ENCODE results near the gene HYCC1. TPM values are rescaled to one million over a fixed set of nuclear protein-coding genes. Genes with fewer than 3 reads are reported as not detected.

Gene HYCC1
- total RNA-seq, 1 experiment from 2014 or later: 126 TPM

DNA sequence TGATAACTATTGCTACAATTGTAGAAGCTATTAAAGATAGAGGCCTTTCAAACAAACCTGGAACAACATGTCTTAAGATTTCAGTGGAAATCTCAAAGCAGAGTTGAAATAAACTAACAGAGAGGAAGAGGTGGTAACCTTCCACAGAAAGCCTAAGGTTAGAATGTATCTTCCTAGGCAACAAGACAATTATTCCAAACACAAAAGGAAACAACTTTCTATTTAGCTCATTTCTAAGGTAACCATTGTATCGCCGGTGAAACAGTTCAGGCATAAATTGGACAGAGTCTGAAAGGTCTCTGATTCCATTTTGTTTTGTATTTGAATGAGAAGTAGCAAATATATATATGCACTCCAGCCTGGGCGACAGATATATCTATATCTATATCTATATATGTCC is 30.7 kb upstream of the HYCC1 start:
- Mint-ChIP-seq H3K9me3 (peaks cover 18 to 23% of the 10 kb centered on the region in 2 experiments), H3K27me3 (ENCODE audit: low read depth) (peaks cover 2% of the 10 kb centered on the region; the same call in 1 of the 2 replicates), H3K4me3 (no peak overlapping the region), H3K4me1 (peaks cover 2% of the 10 kb centered on the region in 2 experiments; a peak in 3 of 4 replicates), H3K27ac (no peak overlapping the region), H3K36me3 (ENCODE audit: insufficient read depth in 1 of 3, low read depth in 3 of 3) (peaks cover 8 to 18% (median 10%) of the 10 kb centered on the region in 3 experiments)
- Histone ChIP-seq H3K4ac (ENCODE audit: low read depth, low read length) (no peak overlapping the region), H3K4me2 (ENCODE audit: insufficient read depth, insufficient read length, low read length) (no peak overlapping the region), H4K8ac (replicated peaks; ENCODE audit: insufficient read length, low read depth, low read length) (no peak overlapping the region), H2BK120ac (ENCODE audit: low read depth, low read length, poor library complexity, severe bottlenecking) (no peak overlapping the region), H4K20me1 (ENCODE audit: control insufficient read depth, insufficient read depth, insufficient read length) (no peaks in the 10 kb centered on the region), H3K23me2 (ENCODE audit: insufficient read length, low read depth, low read length, poor library complexity, severe bottlenecking) (no peaks in the 10 kb centered on the region), H3K23ac (ENCODE audit: insufficient read length, low read depth, low read length) (no peak overlapping the region), H2BK20ac (ENCODE audit: low read depth, low read length, poor library complexity, severe bottlenecking) (no peak overlapping the region), H2BK12ac (ENCODE audit: insufficient read length, low read depth, low read length) (no peak overlapping the region), H3K18ac (ENCODE audit: insufficient read length, low read depth, low read length) (no peak overlapping the region), H4K91ac (ENCODE audit: insufficient read length, low read depth, low read length) (no peak overlapping the region), H3K14ac (ENCODE audit: insufficient read depth, low read length) (no peak overlapping the region), H4K5ac (ENCODE audit: insufficient read length, low read depth, low read length) (no peak overlapping the region), H3K27ac (ENCODE audit: insufficient read length, low read depth, low read length) (no peak overlapping the region), H2BK15ac (ENCODE audit: low read depth, low read length) (no peak overlapping the region), H3K27me3 (ENCODE audit: insufficient read depth, low read length) (no peaks in the 10 kb centered on the region), H3K9me3 (ENCODE audit: control insufficient read depth, low read depth, low read length) (no peaks in the 10 kb centered on the region), H3T11ph (ENCODE audit: low read length) (no peak overlapping the region), H2BK5ac (ENCODE audit: insufficient read length, low read length) (no peak overlapping the region), H2AFZ (ENCODE audit: low read length) (no peak overlapping the region), H2AK5ac (ENCODE audit: insufficient read length, low read length) (no peak overlapping the region), H3K79me2 (ENCODE audit: insufficient read depth, low read length) (no peaks in the 10 kb centered on the region), H3K79me1 (ENCODE audit: insufficient read depth, low read depth, low read length, poor library complexity, severe bottlenecking) (no peaks in the 10 kb centered on the region), H3K9ac (ENCODE audit: extremely low read depth, insufficient read length, low read length) (no peak overlapping the region), H3K56ac (ENCODE audit: insufficient read length, low read depth, low read length) (no peak overlapping the region), H3K4me1 (ENCODE audit: insufficient read depth, low read length) (no peaks in the 10 kb centered on the region)
- TF ChIP-seq, protein P1, sequence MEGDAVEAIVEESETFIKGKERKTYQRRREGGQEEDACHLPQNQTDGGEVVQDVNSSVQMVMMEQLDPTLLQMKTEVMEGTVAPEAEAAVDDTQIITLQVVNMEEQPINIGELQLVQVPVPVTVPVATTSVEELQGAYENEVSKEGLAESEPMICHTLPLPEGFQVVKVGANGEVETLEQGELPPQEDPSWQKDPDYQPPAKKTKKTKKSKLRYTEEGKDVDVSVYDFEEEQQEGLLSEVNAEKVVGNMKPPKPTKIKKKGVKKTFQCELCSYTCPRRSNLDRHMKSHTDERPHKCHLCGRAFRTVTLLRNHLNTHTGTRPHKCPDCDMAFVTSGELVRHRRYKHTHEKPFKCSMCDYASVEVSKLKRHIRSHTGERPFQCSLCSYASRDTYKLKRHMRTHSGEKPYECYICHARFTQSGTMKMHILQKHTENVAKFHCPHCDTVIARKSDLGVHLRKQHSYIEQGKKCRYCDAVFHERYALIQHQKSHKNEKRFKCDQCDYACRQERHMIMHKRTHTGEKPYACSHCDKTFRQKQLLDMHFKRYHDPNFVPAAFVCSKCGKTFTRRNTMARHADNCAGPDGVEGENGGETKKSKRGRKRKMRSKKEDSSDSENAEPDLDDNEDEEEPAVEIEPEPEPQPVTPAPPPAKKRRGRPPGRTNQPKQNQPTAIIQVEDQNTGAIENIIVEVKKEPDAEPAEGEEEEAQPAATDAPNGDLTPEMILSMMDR (conservative IDR thresholded peaks at IDR 0.05): no peak
- no peak for DNase-seq
- no CpG with 5 or more reads among the region's 3 CpGs for whole genome bisulfite sequencing (ENCODE audit: extremely low coverage, insufficient read length, low lambda C conversion rate)

All from H9 (cell line).